HepG2 (cell line): Measurements from ENCODE around the gene PRKCE. TPM values are rescaled to one million over a fixed set of nuclear protein-coding genes. Genes with fewer than 3 reads are reported as not detected.

Experiments
- ATAC-seq: fragments of 200-7000 bp; cut with Tn5 transposase; 3 replicates; pipeline ENCODE4 v1.9.1; 2020; ENCODE audit warnings: mild to moderate bottlenecking, moderate library complexity
- BruUV-seq: library from RNA; stranded (reverse); fragments of 400-500 nt; replicated peaks from 2 replicates; lab custom pipeline; 2021; lab: Mats Ljungman, UMichigan
- CTCF ChIA-PET: fragments of 300-600 bp; formaldehyde crosslinking; extraction: SDS; loops from one replicate; lab custom pipeline; 2021; ENCODE audit warnings: low total read pairs, inconsistent platforms, low intra/inter-chr PET ratio; lab: Yijun Ruan, JAX
- POLR2A ChIA-PET: fragments of 350-600 bp; sonication (Branson Sonifier 250); formaldehyde crosslinking; loops from one replicate; lab custom pipeline; 2020; ENCODE audit warnings: antibody characterized with exemption, inconsistent platforms; lab: Yijun Ruan, JAX
- DNase-seq: peaks from one replicate; pipeline ENCODE4 v3.0.0-alpha.2; 2015; ENCODE audit warnings: low spot score
- FAIRE-seq: peaks from 3 replicates; lab custom pipeline; 2011; peaks lifted over from hg19 to GRCh38; lab: Jason Lieb, UNC
- H2AFZ ChIP-seq: one replicate; pipeline ENCODE4 v1.6.1; 2011; ENCODE audit warnings: low read length, inconsistent platforms
- H3K27ac ChIP-seq: fragments of 300-600 bp; 3 replicates; pipeline ENCODE4 v1.8.0; 2011; ENCODE audit warnings: mixed run types, mild to moderate bottlenecking, mixed read lengths, low read length, inconsistent platforms; ENCODE audit not compliant: insufficient read depth; ENCODE audit errors: extremely low read length
- H3K27me3 ChIP-seq, 2 experiments: fragments of 200-600 bp in 1 of 2; 2 replicates in 1 of 2; 3 replicates in 1 of 2; pipeline versions ENCODE4 v1.6.0 to v1.8.0; 2011; ENCODE audit warnings: low read length in 2 of 2, mild to moderate bottlenecking in 2 of 2, moderate library complexity in 2 of 2, inconsistent platforms in 1 of 2; ENCODE audit not compliant: insufficient read depth in 2 of 2, control insufficient read depth in 1 of 2
- H3K36me3 ChIP-seq, 2 experiments: fragments of 200-600 bp in 1 of 2; replicated peaks in 1 of 2; 2 replicates in 1 of 2; 3 replicates in 1 of 2; pipeline versions ENCODE4 v1.5.1 to v1.8.0; 2011; ENCODE audit warnings: low read length in 2 of 2, inconsistent platforms in 1 of 2; ENCODE audit not compliant: insufficient read depth in 2 of 2, control insufficient read depth in 1 of 2
- H3K4me1 ChIP-seq: 2 replicates; pipeline ENCODE4 v1.5.1; 2012; ENCODE audit warnings: low read length, inconsistent platforms; ENCODE audit not compliant: insufficient read depth
- H3K4me2 ChIP-seq: 2 replicates; pipeline ENCODE4 v1.6.0; 2011; ENCODE audit warnings: low read depth, low read length, inconsistent platforms
- H3K4me3 ChIP-seq, 3 experiments: fragments of 200-600 bp in 1 of 3; sonication (generic), shearing (Covaris generic) in 1 of 3; replicated peaks in 1 of 3; 2 replicates each; pipeline ENCODE4 v1.5.1; 2011 to 2016; ENCODE audit warnings: low read length in 3 of 3, inconsistent platforms in 2 of 3, low read depth in 2 of 3, mild to moderate bottlenecking in 2 of 3, control low read depth in 1 of 3, mixed read lengths in 1 of 3; ENCODE audit not compliant: insufficient read depth in 1 of 3
- H3K79me2 ChIP-seq: one replicate; pipeline ENCODE4 v1.6.1; 2011; ENCODE audit warnings: low read length, inconsistent platforms; ENCODE audit not compliant: insufficient read depth
- H3K9ac ChIP-seq: 2 replicates; pipeline ENCODE4 v1.6.0; 2011; ENCODE audit warnings: mild to moderate bottlenecking, low read depth, low read length, inconsistent platforms; ENCODE audit not compliant: insufficient read depth
- H3K9me3 ChIP-seq: 2 replicates; pipeline ENCODE4 v1.5.1; 2012; ENCODE audit warnings: mild to moderate bottlenecking, low read length
- H4K20me1 ChIP-seq: 2 replicates; pipeline ENCODE4 v1.6.0; 2011; ENCODE audit warnings: inconsistent platforms, mild to moderate bottlenecking, low read length, moderate library complexity; ENCODE audit not compliant: insufficient read depth
- EED ChIP-seq: sonication (generic); formaldehyde crosslinking; IDR thresholded peaks from 2 replicates; pipeline ENCODE4 v1.5.0; 2020; ENCODE audit warnings: mild to moderate bottlenecking, missing genetic modification reagents
- FOXK1 ChIP-seq: sonication (generic); formaldehyde crosslinking; IDR thresholded peaks from 2 replicates; pipeline ENCODE4 v1.4.0; 2020; ENCODE audit warnings: low read depth, missing genetic modification reagents, borderline replicate concordance
- HOXA3 ChIP-seq: sonication (generic); formaldehyde crosslinking; IDR thresholded peaks from 2 replicates; pipeline ENCODE4 v1.5.0; 2020; ENCODE audit warnings: missing genetic modification reagents
- IRF9 ChIP-seq: sonication (generic); formaldehyde crosslinking; IDR thresholded peaks from 2 replicates; pipeline ENCODE4 v1.8.0; 2022; ENCODE audit warnings: missing genetic modification reagents, mild to moderate bottlenecking, borderline replicate concordance
- PRPF4 ChIP-seq: fragments of 200-400 bp; formaldehyde crosslinking; IDR thresholded peaks from 2 replicates; pipeline ENCODE4 v1.6.1; 2016; ENCODE audit warnings: low read length, low read depth; ENCODE audit not compliant: poor library complexity, severe bottlenecking
- SYNCRIP ChIP-seq: fragments of 200-400 bp; formaldehyde crosslinking; IDR thresholded peaks from 2 replicates; pipeline ENCODE4 v1.6.1; 2018; ENCODE audit warnings: mild to moderate bottlenecking, low read depth, low read length; ENCODE audit not compliant: insufficient read depth
- ZNF296 ChIP-seq: sonication (generic); formaldehyde crosslinking; conservative IDR thresholded peaks from 2 replicates; pipeline ENCODE4 v1.5.0; 2020; ENCODE audit warnings: mild to moderate bottlenecking, missing genetic modification reagents
- ZNF362 ChIP-seq: sonication (generic); formaldehyde crosslinking; IDR thresholded peaks from 2 replicates; pipeline ENCODE4 v1.4.0; 2020; ENCODE audit warnings: missing genetic modification reagents, mild to moderate bottlenecking, borderline replicate concordance
- ZNF431 ChIP-seq: sonication (generic); formaldehyde crosslinking; IDR thresholded peaks from 2 replicates; pipeline ENCODE4 v1.9.0; 2022; ENCODE audit warnings: missing genetic modification reagents, low read depth, mild to moderate bottlenecking, borderline replicate concordance
- ZNF446 ChIP-seq: sonication (generic); formaldehyde crosslinking; IDR thresholded peaks from 2 replicates; pipeline ENCODE4 v1.5.0; 2020; ENCODE audit warnings: mild to moderate bottlenecking, missing genetic modification reagents
- WGBS: methylation state at CpG from one replicate; pipeline ENCODE4 v1.1.6; 2017; ENCODE audit warnings: low lambda C conversion rate; 5-methylcytosine and 5-hydroxymethylcytosine counted together
- in situ Hi-C: cut with HindIII; loops from 2 replicates; pipeline ENCODE4 v1.10.0; 2017; ENCODE audit warnings: low pct_unique_long_range_greater_than_20kb; ENCODE audit not compliant: extremely low pct_ligation_motif_present
- intact Hi-C: fragments of 100-400 bp; cut with micrococcal nuclease; formaldehyde crosslinking; loops from one replicate; pipeline ENCODE4 v1.10.0; 2022; ENCODE audit not compliant: unreplicated experiment
- polyA plus RNA-seq, 8 experiments: library from polyadenylated mRNA; depleted of rRNA in 3 of 8; stranded (reverse) in 7 of 8; unstranded in 1 of 8; fragments of >200 nt; fragmentation: Illumina TruSeq in 4 of 8; extraction: Trizol in 4 of 8; gene quantifications; 2 replicates each; pipeline versions ENCODE4 v1.2.1 to v1.2.3, GENCODE V29; 2011 to 2016; ENCODE audit warnings: low read depth in 4 of 8, missing spikeins in 1 of 8, mixed read lengths in 1 of 8; ENCODE audit not compliant: insufficient read depth in 1 of 8
- total RNA-seq, 5 experiments: library from RNA; depleted of rRNA; stranded (reverse); fragments of >200 nt; fragmentation: Illumina TruSeq; extraction: Trizol; gene quantifications; 2 replicates each; pipeline ENCODE4 v1.2.3, GENCODE V29; 2016; ENCODE audit warnings: low read depth in 1 of 5
- TF ChIP-seq, protein P1 (sequence below): sonication (generic); formaldehyde crosslinking; IDR thresholded peaks from 2 replicates; pipeline ENCODE4 v1.4.0; 2020; ENCODE audit warnings: missing genetic modification reagents
- TF ChIP-seq, protein P2 (sequence below): sonication (generic); formaldehyde crosslinking; IDR thresholded peaks from 2 replicates; pipeline ENCODE4 v1.4.0; 2020; ENCODE audit warnings: missing genetic modification reagents, low read depth, mild to moderate bottlenecking, borderline replicate concordance
- TF ChIP-seq, protein P3 (sequence below): IDR thresholded peaks from 2 replicates; pipeline ENCODE4 v1.6.1; 2016; ENCODE audit warnings: mild to moderate bottlenecking, missing biosample characterization, missing genetic modification reagents
- TF ChIP-seq, protein P4 (sequence below), 2 experiments: sonication (generic) in 1 of 2; formaldehyde crosslinking in 1 of 2; IDR thresholded peaks; 2 replicates each; pipeline versions ENCODE4 v1.4.0 to v1.6.1; 2018 to 2020; ENCODE audit warnings: missing genetic modification reagents in 2 of 2, borderline replicate concordance in 1 of 2, low read depth in 1 of 2, mild to moderate bottlenecking in 1 of 2, missing biosample characterization in 1 of 2

PRKCE gene
- total and polyA plus RNA-seq, 2 of the 13 experiments (the other 11 are each of a cell fraction or from before 2014, with no cell fraction given), result 1.0 to 3.9 TPM

DNA sequence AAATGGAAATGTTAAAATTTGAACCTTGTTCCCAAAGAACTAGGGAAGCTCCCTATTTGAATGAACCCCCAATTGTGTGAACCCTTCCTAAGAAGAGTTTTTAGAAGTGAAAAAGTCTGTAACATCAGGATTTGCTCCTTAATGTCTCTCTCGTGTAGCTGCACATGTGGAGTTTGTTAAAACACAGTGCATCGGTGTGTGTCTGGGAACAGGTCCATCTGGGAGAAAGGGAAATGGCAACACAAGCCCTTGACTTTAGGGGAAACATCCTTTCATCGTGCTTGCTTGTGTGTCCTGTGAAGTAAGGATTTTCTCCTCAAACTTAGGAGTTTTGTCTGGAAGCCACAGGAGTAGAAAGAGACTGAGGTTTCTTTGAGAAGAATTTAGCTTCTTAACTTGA is 203.9 kb downstream of the PRKCE start (continued):
- TF ChIP-seq SYNCRIP (no peak), FOXK1 (CRISPR knock-in tag) (no peak), ZNF296 (CRISPR knock-in tag) (no peak), ZNF431 (CRISPR knock-in tag) (no peak)
- TF ChIP-seq, protein P1, sequence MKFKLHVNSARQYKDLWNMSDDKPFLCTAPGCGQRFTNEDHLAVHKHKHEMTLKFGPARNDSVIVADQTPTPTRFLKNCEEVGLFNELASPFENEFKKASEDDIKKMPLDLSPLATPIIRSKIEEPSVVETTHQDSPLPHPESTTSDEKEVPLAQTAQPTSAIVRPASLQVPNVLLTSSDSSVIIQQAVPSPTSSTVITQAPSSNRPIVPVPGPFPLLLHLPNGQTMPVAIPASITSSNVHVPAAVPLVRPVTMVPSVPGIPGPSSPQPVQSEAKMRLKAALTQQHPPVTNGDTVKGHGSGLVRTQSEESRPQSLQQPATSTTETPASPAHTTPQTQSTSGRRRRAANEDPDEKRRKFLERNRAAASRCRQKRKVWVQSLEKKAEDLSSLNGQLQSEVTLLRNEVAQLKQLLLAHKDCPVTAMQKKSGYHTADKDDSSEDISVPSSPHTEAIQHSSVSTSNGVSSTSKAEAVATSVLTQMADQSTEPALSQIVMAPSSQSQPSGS (CRISPR knock-in tag), result no peak
- TF ChIP-seq, protein P2, sequence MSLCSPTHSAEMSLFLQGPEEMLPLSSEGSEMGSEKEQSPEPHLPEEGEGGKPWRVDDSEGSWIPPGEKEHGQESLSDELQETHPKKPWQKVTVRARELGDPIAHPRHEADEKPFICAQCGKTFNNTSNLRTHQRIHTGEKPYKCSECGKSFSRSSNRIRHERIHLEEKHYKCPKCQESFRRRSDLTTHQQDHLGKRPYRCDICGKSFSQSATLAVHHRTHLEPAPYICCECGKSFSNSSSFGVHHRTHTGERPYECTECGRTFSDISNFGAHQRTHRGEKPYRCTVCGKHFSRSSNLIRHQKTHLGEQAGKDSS, result no peak

- ATAC-seq, result no peak
- Histone ChIP-seq H4K20me1 (no peaks in the 10 kb centered on the region), H3K27me3 (no peaks in the 10 kb centered on the region), H3K4me3 (no peak overlapping the region), H3K4me2 (no peak overlapping the region), H3K4me1 (0 out of 2 replicates have a peak, but pooled peaks cover 8% of the 10 kb centered on the region), H3K9ac (no peak overlapping the region), H3K9me3 (no peaks in the 10 kb centered on the region), H2AFZ (no peak overlapping the region), H3K27ac (no peak overlapping the region), H3K79me2 (no peaks in the 10 kb centered on the region), H3K36me3 (no peaks in the 10 kb centered on the region)
- ChIA-PET POLR2A (no interaction called here), CTCF (no interaction called here)
- no peak for DNase-seq
- FAIRE-seq, result no peak
- WGBS, result 50% methylated on average over 9 of the region's 9 CpGs
- BruUV-seq, result no TSS peak
- intact Hi-C loops, result no loop called here
- in situ Hi-C loops, result no loop called here
- TF ChIP-seq IRF9 (CRISPR knock-in tag), result no peak
- no peak for TF ChIP-seq PRPF4
- TF ChIP-seq, protein P3, sequence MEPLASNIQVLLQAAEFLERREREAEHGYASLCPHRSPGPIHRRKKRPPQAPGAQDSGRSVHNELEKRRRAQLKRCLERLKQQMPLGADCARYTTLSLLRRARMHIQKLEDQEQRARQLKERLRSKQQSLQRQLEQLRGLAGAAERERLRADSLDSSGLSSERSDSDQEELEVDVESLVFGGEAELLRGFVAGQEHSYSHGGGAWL (CRISPR knock-in tag), result no peak
- TF ChIP-seq HOXA3, result no peak
- no peak for TF ChIP-seq ZNF446
- no peak for TF ChIP-seq ZNF362 (CRISPR knock-in tag)
- TF ChIP-seq EED (CRISPR knock-in tag), result no peak
- TF ChIP-seq, protein P4, sequence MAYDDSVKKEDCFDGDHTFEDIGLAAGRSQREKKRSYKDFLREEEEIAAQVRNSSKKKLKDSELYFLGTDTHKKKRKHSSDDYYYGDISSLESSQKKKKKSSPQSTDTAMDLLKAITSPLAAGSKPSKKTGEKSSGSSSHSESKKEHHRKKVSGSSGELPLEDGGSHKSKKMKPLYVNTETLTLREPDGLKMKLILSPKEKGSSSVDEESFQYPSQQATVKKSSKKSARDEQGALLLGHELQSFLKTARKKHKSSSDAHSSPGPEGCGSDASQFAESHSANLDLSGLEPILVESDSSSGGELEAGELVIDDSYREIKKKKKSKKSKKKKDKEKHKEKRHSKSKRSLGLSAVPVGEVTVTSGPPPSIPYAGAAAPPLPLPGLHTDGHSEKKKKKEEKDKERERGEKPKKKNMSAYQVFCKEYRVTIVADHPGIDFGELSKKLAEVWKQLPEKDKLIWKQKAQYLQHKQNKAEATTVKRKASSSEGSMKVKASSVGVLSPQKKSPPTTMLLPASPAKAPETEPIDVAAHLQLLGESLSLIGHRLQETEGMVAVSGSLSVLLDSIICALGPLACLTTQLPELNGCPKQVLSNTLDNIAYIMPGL (CRISPR knock-in tag; IDR thresholded peaks at IDR 0.05; ENCODE audit: borderline replicate concordance in 1 of 2, low read depth in 1 of 2), result no peak
Observed at GRCh38 chr2:45856391-45857274, 205.2 kb downstream of the PRKCE start.
